Thymus (tissue), 11 donors: ENCODE measurements around the gene THSD4. TPM values are rescaled to one million over a fixed set of nuclear protein-coding genes. Genes with fewer than 3 reads are reported as not detected.
"Not testable (repeated sequence)": the region's sequence is repeated elsewhere in the genome, so short reads cannot be mapped to it uniquely, and the experiment has no call there.

Experiments used
- DNase-seq, 9 donors: peaks; one replicate each; pipeline ENCODE4 v3.0.0-alpha.2; 2013; ENCODE audit warnings: low spot score in 9 of 9, low read depth in 6 of 9, missing footprints in 1 of 9
- H3K27ac ChIP-seq, 2 donors: one replicate each; pipeline ENCODE4 v1.5.1; 2013; ENCODE audit warnings: control low read depth in 1 of 2, low read depth in 1 of 2, low read length in 1 of 2, mild to moderate bottlenecking in 1 of 2, moderate library complexity in 1 of 2
- H3K27me3 ChIP-seq, 2 donors: one replicate each; pipeline ENCODE4 v1.5.1; 2013; ENCODE audit warnings: low read length in 1 of 2; ENCODE audit not compliant: control insufficient read depth in 2 of 2, insufficient read depth in 1 of 2
- H3K36me3 ChIP-seq, 2 donors: one replicate each; pipeline ENCODE4 v1.5.1; 2013; ENCODE audit warnings: low read length in 1 of 2, mild to moderate bottlenecking in 1 of 2, moderate library complexity in 1 of 2; ENCODE audit not compliant: control insufficient read depth in 2 of 2, insufficient read depth in 2 of 2
- H3K4me1 ChIP-seq, 2 donors: one replicate each; pipeline ENCODE4 v1.5.1; 2013; ENCODE audit warnings: low read length in 2 of 2; ENCODE audit not compliant: control insufficient read depth in 2 of 2, insufficient read depth in 2 of 2
- H3K4me3 ChIP-seq, 2 donors: one replicate each; pipeline ENCODE4 v1.5.1; 2013; ENCODE audit warnings: low read length in 2 of 2, control low read depth in 1 of 2, mild to moderate bottlenecking in 1 of 2
- H3K9me3 ChIP-seq, 2 donors: one replicate each; pipeline ENCODE4 v1.5.1; 2013; ENCODE audit warnings: low read length in 1 of 2, mild to moderate bottlenecking in 1 of 2; ENCODE audit not compliant: control insufficient read depth in 2 of 2, insufficient read depth in 1 of 2
- WGBS: extraction: QIAGEN DNeasy Blood & Tissue Kit; methylation state at CpG from one replicate; pipeline ENCODE4 v1.1.7; 2013; 5-methylcytosine and 5-hydroxymethylcytosine counted together
- polyA plus RNA-seq: library from polyadenylated mRNA; stranded (reverse); fragments of 200-250 nt; gene quantifications from one replicate; pipeline ENCODE4 v1.2.3, GENCODE V29; 2013
- total RNA-seq: library from RNA; stranded (reverse); fragments of 120-200 nt; gene quantifications from one replicate; pipeline ENCODE4 v1.2.4, GENCODE V29; 2013
- donor health status: healthy.

THSD4 gene
- total and polyA plus RNA-seq, 2 donors = 1.7 to 2.2 TPM

- Histone ChIP-seq H3K27me3 (no peaks in the 10 kb centered on the region), H3K4me3 (no peak overlapping the region), H3K9me3 (no peaks in the 10 kb centered on the region), H3K27ac (no peak overlapping the region), H3K36me3 (no peaks in the 10 kb centered on the region), H3K4me1 (no peaks in the 10 kb centered on the region)
- 79% methylated on average over 6 of the region's 6 CpGs for WGBS
- DNase-seq = no peak
Measured at GRCh38 chr15:71199384-71200351, 84.4 kb downstream of the THSD4 start.

DNA sequence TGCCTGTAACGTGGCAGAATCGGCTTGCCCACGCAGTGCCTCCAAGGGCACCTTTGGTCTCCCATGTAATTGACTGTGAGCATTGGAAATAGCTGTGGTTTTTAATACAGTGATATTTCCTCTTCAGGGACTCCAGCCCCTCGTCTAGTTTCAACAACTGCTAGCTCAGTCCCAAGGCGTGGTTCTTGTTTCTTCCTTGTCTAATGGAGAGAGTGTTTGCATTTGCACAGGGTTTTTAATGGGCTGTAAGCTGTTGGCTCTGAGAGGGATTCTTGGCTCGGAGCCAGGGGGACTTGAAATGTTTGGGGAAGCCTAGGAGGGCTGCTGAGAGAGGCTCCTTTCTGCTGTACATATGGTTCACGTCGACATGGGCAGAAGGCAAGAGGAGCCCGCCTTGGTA, 86.2 kb downstream of the THSD4 start:
- Histone ChIP-seq H3K4me3 (no peak overlapping the region), H3K4me1 (no peaks in the 10 kb centered on the region), H3K27me3 (no peaks in the 10 kb centered on the region), H3K9me3 (no peaks in the 10 kb centered on the region), H3K27ac (no peak overlapping the region), H3K36me3 (no peaks in the 10 kb centered on the region)
- 74% methylated on average over 9 of the region's 9 CpGs for WGBS
- no peak for DNase-seq

DNA sequence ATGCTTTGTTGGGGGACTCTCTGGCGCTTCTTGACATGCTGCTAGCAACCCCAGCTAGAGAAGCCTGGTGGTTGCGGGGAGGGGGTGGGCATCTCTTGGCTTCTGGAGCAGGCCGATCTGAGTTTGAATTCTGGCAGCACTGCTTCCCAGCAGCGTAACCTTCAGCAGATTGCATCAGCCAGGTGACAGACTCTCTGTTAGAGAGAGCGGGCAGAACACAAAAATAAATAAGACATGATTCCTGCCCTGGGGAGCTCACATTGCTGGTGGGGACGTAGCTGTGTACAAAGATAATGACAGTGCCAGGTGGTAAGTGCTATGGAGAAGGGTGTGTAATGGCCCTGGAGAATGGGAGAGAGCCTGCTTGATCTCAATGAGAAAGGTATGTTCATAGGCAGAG, 87.4 kb downstream of the THSD4 start:
- WGBS = 88% methylated on average over 6 of the region's 6 CpGs
- H3K36me3 ChIP-seq = no peaks in the 10 kb centered on the region
- DNase-seq = no peak
- H3K27me3 ChIP-seq = no peaks in the 10 kb centered on the region
- no peaks in the 10 kb centered on the region for H3K9me3 ChIP-seq
- H3K27ac ChIP-seq = no peak overlapping the region
- H3K4me3 ChIP-seq = no peak overlapping the region
- H3K4me1 ChIP-seq = no peaks in the 10 kb centered on the region

GRCh38 chr15:71203586-71204474, 88.6 kb downstream of the THSD4 start:
- 71% methylated on average over 13 of the region's 13 CpGs for WGBS
- Histone ChIP-seq H3K27me3 (no peaks in the 10 kb centered on the region), H3K4me3 (no peak overlapping the region), H3K4me1 (no peaks in the 10 kb centered on the region), H3K27ac (no peak overlapping the region), H3K36me3 (no peaks in the 10 kb centered on the region), H3K9me3 (no peaks in the 10 kb centered on the region)
- DNase-seq = no peak

GRCh38 chr15:71207141-71207540, 91.9 kb downstream of the THSD4 start:
- H3K27me3 ChIP-seq = no peaks in the 10 kb centered on the region
- WGBS = 90% methylated on average over 4 of the region's 4 CpGs
- DNase-seq = no peak
- no peaks in the 10 kb centered on the region for H3K36me3 ChIP-seq
- H3K27ac ChIP-seq = no peak overlapping the region
- no peak overlapping the region for H3K4me3 ChIP-seq
- H3K4me1 ChIP-seq = no peaks in the 10 kb centered on the region
- no peaks in the 10 kb centered on the region for H3K9me3 ChIP-seq

DNA sequence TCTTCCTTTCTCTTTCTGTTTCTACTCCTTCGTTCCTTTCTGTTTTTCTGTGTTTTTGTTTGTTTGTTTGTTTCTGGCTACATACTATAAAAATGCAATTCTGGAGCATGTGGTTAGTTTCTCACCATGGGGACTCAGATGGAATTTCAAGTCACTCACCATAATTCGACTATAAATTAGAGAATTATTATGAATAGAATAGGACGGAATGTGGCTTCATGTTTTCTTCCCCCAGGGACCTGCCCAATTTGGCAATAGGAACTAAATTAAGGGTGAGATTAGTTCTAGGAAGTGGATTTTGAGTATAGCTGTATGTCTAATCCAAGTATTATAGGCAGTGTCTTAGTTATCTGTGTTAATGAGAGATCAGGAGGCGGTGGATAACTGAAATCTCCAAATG, 96.9 kb downstream of the THSD4 start:
- Histone ChIP-seq H3K4me3 (no peak overlapping the region), H3K4me1 (no peaks in the 10 kb centered on the region), H3K27me3 (peaks cover 0 to 3% of the 10 kb centered on the region in 2 donors), H3K36me3 (no peaks in the 10 kb centered on the region), H3K27ac (no peak overlapping the region), H3K9me3 (no peaks in the 10 kb centered on the region)
- WGBS = 95% methylated on average over 4 of the region's 4 CpGs
- no peak for DNase-seq

- H3K4me3 ChIP-seq, H3K4me1 ChIP-seq, DNase-seq, H3K9me3 ChIP-seq, H3K27ac ChIP-seq, H3K36me3 ChIP-seq, H3K27me3 ChIP-seq: not testable (repeated sequence)
- WGBS = 90% methylated on average over 8 of the region's 8 CpGs
Measured at GRCh38 chr15:71213943-71214342, 98.7 kb downstream of the THSD4 start.

DNA sequence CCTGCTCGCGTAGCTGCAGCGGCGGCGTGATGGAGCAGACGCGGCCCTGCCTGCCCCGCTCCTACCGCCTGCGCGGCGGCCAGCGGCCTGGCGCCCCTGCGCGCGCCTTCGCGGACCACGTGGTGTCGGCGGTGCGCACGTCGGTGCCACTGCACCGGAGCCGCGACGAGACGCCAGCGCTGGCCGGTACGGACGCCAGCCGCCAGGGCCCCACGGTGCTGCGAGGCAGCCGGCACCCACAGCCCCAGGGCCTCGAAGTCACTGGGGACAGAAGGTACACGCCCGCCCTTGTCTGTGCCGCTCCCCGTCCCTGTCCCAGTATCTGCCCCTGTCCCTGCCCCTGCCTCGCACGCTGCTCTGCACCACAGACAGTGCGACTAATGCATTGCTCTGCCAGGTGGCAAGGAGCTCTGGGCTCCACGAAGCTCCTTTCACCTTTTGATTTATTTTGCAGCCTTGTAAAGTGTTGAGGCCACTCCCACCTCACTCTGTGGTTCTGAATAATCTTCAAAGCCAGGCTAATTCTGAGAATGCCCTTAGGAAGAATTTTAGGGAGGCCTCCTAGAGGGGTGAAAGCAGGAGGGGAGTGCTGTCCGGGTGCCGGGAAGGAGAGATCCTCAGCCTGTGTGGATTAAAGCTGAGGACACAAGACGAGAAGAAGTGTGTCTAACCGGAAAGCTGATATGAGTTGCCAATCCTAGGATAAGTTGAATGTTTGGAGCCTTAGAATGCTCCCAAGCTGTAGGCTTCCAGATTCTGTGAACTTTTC, 100.0 kb downstream of the THSD4 start:
- Histone ChIP-seq H3K27me3 (peaks cover 0 to 3% of the 10 kb centered on the region in 2 donors), H3K27ac (no peak overlapping the region), H3K9me3 (no peaks in the 10 kb centered on the region), H3K36me3 (no peaks in the 10 kb centered on the region), H3K4me3 (no peak overlapping the region), H3K4me1 (no peaks in the 10 kb centered on the region)
- 47% methylated on average over 51 of the region's 51 CpGs for WGBS
- DNase-seq = no peak
